NCI-H2171 (cell line): ENCODE measurements around the gene STAU1.

Experiments used
- DNase-seq: peaks from one replicate; lab custom pipeline; 2025; lab: John Stamatoyannopoulos, UW

Gene STAU1, protein sequence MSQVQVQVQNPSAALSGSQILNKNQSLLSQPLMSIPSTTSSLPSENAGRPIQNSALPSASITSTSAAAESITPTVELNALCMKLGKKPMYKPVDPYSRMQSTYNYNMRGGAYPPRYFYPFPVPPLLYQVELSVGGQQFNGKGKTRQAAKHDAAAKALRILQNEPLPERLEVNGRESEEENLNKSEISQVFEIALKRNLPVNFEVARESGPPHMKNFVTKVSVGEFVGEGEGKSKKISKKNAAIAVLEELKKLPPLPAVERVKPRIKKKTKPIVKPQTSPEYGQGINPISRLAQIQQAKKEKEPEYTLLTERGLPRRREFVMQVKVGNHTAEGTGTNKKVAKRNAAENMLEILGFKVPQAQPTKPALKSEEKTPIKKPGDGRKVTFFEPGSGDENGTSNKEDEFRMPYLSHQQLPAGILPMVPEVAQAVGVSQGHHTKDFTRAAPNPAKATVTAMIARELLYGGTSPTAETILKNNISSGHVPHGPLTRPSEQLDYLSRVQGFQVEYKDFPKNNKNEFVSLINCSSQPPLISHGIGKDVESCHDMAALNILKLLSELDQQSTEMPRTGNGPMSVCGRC

DNA sequence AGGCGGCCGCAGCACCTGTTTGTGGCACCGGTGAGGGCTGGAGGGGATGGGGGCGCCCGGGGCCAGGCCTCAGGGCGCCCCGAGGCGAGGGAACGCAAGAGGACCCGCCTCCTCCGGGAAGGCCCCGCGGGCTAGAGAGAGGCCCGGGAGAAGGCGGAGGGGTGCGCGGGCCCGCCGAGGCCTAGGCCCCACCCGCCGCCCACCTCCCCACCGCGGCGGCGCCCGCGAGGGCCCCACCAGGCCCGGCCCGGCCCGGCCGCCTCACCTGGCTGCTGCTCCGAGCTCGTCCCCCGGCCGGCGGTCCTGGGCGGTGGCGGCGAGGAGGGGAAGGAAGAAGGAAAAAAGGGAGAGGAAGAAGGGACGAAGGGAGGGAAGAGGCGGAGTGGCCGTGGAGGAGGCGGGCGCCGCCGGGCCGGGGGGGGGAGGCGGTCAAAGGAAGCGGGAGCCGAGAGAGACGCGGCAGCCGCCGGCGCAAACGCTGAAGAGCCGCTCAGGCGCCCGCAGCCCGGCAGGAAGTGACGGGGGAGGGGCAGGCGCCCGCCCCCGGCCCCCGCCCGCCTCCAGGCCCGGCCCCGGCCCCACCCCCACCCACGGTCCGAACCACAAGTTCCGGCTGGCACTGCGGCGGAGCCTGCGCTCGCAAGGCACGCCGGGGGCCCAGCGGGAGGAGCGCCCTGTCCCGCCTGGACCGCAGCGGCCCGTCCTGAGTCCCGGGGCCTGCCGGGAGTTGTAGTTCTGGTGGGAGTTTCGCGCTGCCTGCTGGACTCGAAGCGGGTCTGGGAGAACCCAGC lies at the start of gene STAU1:
STAU1 (minus strand) TSS at position 484 of the 791 bp plus-strand sequence. CDS start 22,133 bp downstream, outside the sequence.
- peak; percentile 99 for DNase-seq

DNA sequence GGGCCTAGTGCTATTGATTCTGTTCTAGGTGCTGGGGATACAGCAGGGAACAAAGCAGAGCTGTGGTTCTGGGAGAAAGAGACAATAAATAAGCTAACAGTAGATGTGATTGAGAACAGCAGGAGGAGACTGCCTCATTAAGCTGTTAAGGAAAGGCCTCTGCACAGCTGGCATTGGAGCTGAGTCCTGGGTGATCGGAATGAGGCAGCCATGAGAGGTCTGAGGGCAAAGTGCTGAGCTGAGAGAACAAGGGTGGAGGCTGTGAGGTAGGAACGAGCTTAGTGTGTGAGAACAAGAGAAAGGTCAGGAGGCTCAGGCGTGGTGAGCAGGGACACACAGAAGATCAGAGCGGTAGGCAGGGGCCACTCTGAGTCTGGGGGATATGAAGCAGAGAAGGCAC lies 49.4 kb upstream of the STAU1 start:
- no peak for DNase-seq

DNA sequence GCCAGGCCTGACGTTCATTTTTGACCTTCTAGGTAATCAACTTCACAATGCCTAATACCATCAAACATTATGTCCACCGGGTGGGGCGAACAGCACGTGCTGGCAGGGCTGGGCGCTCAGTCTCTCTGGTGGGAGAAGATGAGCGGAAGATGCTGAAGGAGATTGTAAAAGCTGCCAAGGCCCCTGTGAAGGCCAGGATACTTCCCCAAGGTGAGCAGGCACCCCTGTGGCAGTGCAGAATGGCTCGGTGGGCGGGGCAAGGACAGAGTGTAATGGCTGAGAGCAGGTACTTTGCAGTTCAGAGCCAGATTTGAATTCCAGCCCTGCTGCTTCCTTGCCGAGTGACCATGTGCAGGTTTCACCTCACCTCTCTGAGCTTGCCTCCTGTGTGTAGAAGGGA lies 48.2 kb upstream of the STAU1 start:
- no peak for DNase-seq

DNA sequence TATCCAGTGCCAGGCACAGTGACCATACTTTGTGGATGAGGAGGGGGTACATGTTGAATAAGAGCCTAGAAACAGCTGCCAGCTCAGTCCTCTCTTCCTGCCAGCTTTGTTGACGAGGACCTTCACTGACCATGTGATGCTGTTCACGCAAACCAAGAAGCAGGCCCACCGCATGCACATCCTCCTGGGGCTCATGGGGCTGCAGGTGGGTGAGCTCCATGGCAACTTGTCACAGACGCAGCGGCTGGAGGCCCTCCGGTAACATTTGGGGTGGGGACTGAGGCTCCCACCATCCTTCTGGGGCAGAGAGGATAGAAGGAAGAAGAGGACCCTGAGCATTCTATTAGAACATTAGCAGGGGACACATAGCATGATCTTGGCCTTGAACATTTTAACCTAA lies 46.7 kb upstream of the STAU1 start:
- DNase-seq = no peak

DNA sequence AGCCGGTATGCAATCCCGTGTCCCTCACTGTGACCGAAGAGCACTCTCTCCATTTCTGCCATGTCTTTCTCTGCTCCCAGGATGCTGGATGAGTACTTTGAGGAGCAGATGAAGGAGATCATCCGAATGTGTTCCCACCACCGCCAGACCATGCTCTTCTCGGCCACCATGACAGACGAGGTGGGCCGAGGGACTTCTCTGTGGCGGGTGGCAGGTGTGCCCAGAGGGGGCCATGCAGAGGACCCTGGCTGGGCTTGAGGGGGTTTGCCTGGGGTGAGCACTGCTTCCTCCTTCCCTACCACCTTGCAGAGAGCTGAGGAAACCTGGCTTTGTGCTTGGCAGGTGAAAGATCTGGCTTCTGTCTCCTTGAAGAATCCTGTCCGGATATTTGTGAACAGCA lies 45.1 kb upstream of the STAU1 start:
- no peak for DNase-seq

DNA sequence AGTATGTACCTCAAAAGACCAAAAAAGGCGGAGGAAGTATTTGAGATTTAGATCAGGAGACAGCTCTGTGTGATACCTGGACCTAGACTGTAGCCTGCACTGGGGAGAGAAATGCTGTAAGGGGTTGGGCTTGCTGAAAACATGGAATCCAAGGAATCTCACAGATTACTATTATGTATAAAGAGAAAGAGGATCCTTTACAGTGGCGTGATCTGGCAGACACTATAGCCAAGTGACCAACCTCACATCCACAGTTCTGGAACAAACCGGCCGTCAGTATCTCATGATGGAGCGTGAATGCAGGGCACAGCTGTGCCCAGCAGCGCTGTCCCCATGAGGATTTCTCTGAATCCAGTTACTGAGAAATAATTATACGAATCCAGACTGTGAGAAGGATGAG lies 43.3 kb upstream of the STAU1 start:
- no peak for DNase-seq

DNA sequence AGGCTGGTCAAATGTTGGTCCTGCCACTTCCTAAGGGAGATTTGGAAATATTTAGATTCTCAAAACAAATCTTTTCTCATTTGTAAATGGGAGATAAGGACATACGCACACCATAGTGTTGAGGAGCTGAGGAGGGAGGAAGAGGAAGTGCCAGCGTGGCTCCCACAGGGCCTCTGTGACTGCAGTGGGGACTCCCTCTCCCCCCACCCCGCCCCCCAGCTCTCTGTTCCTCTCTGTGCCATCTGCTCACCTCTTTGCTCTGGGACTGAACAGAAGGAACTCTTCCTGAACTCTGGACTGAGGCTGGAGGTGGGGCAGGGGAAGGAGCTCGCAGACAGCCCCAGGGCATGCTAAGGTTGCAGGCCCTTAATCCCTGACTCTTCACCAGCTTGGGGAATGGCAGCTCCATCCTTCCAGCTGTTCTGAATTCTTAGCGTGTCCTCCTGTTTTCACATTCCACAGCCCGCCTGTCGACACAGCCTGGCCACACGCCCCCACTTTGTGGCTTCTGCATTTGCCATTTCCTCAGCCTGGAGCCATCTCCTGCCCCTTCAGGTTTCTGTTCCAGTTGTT lies 42.5 kb upstream of the STAU1 start:
- DNase-seq = peak; percentile 82

DNA sequence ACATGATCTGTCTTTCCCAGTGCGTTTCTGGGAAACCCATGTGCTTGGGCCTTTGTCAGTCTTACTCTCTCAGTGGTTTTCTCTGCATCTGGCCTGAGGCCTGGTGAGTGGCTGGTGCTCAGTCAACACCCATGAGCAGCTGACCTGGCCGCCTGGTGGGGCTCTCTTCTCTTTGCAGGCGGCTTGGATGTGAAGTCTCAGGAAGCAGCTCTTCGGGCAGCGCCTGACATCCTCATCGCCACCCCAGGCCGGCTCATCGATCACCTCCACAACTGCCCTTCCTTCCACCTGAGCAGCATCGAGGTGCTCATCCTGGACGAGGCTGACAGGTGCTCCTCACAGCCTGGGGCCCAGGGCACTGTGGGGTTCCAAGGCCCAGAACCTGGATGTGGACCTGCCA lies 41.9 kb upstream of the STAU1 start:
- no peak for DNase-seq

DNA sequence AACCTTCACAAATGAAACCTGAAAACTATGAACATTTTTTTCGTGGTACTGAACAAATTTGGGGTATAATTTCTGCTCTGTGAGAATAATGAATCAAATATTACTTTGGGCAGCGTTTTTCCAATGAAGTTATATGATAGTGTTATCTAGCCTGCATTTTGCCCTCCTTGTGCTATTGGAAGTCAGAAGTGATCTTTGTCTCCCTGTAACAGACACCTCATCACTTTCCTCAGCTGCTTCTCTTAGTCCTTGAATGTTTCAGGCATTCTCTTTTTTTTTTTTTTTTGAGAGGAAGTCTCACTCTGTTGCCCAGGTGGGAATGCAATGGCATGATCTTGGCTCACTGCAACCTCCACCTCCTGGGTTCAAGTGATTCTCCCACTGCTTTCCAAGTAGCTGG lies 41.2 kb upstream of the STAU1 start:
- no peak for DNase-seq

DNA sequence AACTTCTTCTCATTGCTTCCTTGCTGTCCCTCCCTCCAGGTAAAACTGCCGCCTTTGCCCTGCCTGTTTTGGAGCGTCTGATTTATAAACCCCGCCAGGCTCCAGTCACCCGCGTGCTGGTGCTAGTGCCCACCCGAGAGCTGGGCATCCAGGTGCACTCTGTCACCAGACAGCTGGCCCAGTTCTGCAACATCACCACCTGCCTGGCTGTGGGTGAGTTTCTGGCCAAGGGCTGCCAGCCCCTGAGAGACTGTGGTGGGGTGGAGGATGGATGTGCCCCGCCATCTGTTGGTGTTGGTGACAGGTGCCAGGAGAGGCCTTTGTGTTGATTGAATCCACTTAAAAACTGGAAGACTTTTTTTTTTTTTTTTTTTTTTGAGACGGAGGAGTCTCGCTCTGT lies 40.5 kb upstream of the STAU1 start:
- DNase-seq = peak; percentile 97

DNA sequence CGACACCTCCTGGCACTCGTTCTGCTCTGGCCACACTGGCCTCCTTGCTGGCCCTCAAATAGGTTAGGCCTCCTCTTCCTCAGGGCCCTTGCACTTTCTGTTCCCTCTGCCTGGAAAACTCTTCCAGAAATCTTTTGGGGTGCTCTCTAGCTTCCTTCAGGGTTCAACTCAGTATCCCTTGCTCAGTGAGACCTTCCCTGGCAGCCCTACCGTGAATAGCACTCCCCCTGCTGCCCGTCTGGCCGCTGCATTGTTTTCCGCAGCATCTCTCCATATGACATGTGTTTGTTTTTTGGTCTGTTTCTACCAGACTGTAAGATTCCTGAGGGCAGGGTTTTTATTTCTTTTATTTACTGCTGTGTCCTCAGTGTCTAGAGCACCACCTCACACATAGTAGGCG lies 37.8 kb upstream of the STAU1 start:
- no peak for DNase-seq

DNA sequence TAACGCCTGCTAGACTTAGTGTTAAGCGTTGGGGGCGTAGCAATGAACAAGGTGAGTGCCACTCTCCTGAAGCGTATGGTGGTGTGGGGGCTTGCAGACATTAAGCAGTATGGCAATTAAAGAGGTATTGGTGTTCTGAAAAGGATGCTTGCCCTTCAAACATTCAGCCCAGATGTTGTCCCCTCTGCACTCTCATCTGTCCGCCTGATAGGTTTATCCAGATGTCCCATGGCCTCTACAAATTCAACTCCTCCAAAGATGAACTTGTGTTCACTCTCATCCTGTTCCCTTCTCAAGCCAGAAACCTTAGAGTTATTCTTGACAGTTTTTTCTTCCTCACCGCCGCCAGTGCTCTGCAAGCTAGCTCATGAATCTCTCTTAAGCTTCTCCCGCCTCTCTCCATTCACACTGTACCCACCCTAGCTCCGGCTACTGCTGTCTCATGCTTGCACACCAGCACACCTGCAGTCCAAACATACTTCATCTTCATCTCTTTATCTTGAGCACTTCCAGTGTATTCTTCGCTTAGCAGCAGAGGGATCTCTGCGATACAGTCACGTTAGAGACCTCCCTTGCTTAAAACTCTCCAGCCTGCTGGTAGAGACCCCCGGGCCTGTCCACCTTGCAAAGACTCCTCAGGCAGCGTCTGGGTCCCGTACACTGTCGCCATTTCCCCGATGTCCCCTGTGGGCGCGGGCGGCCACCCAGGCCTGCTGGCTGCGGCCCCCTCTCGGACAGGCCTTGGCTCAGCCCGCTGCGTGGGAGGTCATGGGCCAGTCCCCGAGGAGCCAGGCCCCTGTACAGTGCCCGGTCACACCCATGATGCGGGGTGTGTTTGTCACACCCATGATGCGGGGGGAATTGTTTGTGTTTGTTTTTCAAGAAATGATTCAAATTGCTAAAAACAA lies 32.0 kb upstream of the STAU1 start:
- no peak for DNase-seq

DNA sequence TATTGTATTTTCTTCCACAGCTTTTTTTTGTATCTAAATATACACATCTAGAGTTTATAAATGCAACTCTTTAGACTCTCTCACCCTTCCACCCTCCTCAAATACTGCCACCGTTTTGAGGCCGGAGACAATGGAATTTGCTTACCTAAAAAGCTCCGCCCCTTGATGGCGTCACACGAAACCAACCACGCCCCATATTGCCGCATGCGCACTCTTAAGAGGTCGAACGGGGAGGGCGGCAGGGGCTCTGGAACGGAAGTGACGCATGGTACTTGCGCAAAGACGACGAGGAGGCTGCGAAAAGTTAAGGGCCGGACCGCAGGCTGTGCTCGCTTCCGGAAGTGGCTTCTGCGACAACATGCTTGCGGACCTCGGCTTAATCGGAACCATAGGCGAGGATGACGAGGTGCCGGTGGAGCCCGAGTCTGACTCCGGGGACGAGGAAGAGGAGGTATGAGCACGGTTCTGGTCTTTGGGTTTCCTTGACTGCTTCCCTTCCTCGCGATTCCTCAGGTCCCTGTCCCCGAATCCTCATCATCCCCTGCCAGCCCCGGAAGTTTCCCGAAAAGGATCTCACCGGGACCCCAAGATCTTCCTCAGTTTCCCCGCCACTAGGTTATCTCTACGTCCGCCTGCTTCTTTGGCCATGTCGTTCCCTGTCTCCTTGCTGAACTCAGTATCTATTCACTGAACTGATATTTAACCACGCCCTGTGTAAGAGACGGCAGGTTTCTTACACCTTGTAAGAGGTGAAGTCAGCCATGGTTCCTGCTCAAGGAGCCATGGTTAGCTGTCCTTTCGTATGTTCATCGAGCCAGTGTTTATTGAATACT lies 31.2 kb upstream of the STAU1 start, which contains the start of gene DDX27:
DDX27 (plus strand) TSS at position 326 of the 833 bp plus-strand sequence; CDS start at position 359, 33 bp downstream.
- DNase-seq = peak; percentile 100

DNA sequence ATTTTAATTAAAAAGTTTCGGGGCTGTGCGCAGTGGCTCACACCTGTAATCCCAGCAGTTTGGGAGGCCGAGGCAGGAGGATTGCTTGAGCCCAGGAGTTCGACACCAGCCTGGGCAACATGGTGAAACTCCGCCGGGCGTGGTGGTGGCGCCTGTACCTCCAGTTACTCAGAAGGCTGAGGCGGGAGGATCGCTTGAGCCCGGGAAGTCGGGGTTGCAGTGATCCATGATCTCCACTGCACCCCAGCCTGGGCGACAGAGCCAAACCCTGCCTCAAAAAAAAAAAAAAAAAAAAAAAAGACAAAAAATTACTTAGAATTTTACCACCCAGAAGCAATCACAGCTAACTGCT lies 30.6 kb upstream of the STAU1 start:
- peak; percentile 32 for DNase-seq

DNA sequence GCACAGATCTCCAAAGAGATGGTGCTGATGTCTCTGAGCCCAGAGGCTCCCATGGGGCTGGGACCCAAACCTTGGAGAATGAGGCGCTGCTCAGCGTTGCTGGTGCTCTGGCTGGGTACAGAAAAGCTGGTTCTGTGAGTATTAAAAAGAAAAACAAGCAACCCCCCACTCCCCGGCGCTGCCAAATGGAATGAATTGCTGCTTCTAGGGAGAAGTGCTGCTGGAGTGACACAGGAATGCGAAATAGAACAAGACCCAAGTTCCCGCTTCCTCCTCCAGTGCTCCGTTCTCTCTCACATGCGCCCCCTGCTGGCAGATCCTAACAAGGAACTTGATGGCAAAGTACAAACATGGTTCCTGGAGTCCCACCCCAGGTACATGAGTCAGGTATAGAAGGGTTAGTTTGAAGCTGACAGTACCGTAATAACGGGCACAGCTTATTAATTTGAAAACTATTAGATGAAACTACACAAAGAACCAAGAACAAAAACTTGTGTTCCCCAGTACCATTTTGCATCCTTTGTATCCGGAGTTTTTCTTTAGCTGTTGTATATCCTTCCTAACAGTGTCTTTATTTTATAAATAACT lies 29.0 kb upstream of the STAU1 start:
- DNase-seq = peak; percentile 85

DNA sequence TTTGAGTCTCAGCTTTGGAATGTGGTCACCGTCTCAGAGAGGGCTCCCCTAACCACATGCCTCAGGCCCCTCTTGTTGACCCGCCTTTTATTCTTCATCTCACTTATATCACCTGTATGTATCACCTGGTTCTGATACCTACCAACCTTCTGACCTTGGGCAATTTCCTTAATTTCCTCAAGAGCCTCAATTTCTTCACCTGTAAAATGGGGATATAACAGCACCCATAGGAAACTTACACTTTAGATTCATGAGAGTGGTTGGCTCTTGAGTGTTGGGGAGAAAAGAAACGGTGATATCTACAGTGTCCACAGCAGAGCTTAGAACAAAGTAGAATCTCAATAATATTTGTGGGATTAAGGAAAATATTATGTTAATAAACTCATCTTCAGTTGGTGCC lies 27.1 kb upstream of the STAU1 start:
- no peak for DNase-seq

DNA sequence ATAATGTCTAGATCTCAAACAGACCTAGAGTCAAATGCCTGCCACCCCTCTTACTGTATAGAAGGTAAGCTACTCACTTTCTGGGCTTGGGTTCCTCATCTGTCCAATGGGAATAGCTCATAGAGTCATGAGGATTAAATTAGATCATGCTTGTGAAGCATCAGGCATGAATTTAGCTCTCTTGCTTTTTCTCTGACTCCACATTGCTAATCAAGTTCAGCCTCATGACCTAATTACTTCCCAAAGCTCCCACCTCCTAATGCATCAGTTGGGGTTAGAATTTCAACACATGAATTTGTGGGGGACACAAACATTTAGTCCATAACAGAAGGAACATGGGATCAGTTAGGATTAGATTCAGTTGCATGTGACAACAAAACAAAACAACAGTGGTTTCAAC lies 26.4 kb upstream of the STAU1 start:
- no peak for DNase-seq

DNA sequence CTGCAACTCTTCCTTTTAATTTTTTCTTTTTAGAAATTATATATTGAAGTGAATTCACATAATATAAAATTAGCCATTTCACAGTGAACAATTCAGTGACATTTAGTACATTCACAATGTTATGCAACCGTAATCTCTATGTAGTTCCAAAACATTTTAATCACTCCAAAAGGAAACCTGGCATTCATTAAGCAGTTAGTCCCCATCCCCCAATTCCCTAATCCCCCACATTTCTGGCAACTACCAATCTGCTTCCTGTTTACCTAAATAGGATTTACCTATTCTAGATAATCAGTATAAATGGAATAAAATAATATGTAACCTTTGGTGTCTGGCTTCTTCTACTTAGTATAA lies 22.6 kb upstream of the STAU1 start:
- no peak for DNase-seq

DNA sequence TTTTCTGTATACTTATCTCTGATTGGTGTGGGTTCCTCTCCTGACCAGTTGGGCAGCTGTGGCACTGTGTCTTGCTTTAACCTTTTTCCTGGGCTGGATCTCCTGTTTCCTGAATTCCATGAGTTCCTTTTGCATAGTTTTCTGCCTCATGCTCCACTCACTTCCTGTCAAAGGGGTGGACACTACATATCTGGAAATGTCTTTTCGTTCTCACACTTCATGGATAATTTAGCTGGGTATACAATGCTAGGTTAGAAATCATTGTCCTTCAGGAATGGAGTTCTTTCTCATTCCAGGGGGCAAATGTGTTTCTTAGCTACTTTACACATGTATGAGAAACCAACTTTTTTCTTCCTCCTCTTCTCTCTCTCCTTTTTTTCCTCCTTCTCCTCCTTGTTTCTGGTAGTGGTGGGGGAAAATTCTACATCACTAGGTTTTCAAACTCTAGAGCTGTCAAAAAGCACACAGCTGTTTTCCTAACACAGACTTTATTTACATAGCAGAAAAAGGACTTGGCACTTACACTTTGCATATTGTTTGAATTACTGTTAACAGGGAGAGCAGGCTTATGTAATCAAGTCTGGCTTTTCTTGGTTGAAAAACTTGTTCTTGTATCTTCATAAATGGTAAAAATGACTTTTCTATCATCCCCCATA lies 22.1 kb upstream of the STAU1 start:
- DNase-seq = no peak

DNA sequence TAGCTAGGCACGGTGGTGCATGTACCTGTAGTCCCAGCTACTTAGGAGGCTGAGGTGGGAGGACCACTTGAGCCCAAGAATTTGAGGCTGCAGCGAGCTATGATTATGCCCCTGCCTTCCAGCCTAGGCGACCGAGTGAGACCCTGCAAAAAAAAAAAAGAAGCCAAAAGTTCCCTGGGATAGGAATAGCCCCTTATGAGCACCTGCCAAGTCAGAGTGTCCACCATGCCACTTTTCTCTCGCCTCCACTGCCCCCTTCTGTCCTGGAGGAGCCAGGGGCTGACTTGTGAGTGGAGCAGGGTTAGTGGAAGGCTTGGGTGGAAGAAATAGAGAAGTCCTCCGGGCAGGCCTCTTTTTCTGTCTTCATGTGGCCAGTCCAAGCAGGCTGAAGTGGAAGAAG lies 18.9 kb upstream of the STAU1 start:
- DNase-seq = no peak
